Activated naive CD8-positive, alpha-beta T cell treated with anti-CD3 and anti-CD28 coated beads, Interleukin-2, amount 50 U/mL, for 16 hours (primary cell): ENCODE data around the gene KRTAP9-7.
"Not testable (repeated sequence)": the region's sequence is repeated elsewhere in the genome, so short reads cannot be mapped to it uniquely, and the experiment has no call there.

Source experiments
- DNase-seq: peaks from one replicate; pipeline ENCODE4 v3.0.0-alpha.2; 2020; ENCODE audit warnings: low read depth, low spot score

The KRTAP9-7 gene

DNA sequence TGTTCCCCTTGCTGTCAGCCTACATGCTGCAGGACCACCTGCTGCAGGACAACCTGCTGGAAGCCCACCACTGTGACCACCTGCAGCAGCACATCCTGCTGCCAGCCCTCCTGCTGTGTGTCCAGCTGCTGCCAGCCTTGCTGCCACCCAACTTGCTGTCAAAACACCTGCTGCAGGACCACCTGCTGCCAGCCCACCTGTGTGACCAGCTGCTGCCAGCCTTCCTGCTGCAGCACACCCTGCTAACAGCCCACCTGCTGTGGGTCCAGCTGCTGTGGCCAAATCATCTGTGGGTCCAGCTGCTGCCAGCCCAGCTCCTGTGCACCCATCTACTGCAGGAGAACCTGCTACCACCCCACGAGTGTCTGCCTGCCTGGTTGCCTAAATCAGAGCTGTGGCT lies 4.2 kb upstream of the KRTAP9-7 start:
- DNase-seq = not testable (repeated sequence)

- no peak for DNase-seq
Observed at GRCh38 chr17:41271858-41272257, 3.6 kb upstream of the KRTAP9-7 start.

GRCh38 chr17:41278176-41278955 lies 2.9 kb downstream of the KRTAP9-7 start:
- DNase-seq = no peak

DNA sequence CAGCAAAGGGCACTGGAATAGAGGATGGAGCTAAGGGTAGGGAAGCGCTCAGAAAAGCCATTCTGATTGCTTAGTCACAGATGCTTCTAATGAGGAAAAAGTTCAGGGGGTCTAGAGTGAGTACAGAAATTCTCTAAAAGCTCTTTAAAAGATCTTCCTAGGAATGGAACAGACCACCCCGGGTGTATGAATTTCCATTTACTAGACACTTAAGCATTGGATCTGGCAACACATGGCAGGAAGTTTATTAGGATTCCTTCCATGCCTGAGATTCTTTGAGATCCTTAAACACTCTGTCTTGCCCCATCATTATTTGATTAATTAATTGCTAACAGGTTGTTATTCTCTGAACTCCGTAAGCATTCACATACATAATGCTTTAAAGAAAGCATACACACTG lies 8.5 kb downstream of the KRTAP9-7 start:
- DNase-seq = no peak

DNA sequence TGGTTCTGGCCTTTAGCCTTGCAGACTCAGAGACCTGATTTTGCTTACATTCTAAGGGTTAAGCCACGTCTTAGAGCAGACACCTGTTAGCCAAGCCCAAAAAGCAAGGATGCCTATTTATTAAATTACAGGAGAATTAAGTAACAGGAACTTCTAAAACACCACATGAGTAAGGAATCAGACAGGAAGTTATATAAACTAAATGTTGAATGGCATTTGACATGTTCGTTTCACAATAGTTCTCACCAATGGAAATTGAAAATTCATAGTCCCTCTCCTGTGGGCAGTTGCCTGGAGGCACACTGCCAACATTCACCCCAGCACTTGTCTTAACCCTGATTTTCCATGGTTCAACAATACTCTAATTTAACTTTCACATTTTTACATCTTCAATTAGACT lies 9.0 kb downstream of the KRTAP9-7 start:
- DNase-seq = no peak

DNA sequence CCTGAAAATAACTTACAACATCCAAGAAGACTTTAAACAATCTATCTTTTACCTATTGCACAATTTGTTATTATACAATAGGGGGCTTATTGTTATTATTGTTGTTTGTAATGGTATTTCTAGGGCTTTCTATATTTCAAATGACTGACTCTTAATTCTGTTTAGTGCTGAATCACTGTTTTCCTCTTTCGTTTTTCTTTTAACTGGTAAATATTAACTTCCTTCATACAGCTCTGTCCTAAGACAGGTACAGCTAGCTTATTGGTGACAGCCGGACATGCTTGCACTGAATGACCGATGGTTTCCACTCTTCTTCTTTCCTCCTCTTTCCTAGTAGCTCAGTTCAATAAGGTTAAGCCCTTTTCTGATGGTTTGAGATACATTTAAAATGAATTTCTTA lies 11.6 kb downstream of the KRTAP9-7 start:
- DNase-seq = no peak

DNA sequence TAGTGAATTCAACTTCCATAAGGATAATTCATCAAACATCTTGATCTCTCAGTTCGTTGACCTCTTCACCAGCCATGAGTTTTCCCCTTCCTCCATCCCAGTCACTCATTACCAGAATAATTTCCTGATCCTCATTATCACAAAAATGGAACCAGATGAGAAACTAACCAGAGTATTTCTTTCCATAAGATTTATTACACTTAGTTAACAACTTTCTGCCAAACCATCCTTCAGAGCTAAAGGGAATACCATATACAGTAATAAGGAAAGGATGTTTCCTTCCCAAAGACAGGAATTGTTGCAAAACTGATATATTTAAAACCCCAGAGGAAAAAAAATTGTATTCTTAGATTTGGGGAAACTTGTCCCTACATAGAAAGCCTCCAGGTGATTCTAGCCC lies 18.5 kb downstream of the KRTAP9-7 start:
- DNase-seq = no peak

DNA sequence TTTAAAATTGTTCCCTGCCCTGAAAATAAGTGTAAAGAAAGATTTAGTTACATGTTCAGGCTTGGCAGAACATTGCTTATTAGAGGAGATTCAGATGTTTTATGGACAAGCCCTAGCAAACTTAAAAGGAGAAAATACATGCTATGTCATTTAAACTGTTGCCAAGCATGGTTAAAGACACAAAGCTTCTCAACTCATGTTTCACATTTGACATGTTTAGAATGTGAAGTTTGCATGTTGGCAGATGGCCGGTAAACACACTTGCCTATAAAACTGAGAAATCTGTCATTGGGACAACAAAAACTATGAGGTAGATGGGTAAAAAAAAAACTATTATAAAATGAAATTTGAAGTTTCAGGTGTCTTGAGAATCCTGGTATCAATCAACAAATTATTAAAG lies 21.3 kb downstream of the KRTAP9-7 start:
- DNase-seq = no peak

DNA sequence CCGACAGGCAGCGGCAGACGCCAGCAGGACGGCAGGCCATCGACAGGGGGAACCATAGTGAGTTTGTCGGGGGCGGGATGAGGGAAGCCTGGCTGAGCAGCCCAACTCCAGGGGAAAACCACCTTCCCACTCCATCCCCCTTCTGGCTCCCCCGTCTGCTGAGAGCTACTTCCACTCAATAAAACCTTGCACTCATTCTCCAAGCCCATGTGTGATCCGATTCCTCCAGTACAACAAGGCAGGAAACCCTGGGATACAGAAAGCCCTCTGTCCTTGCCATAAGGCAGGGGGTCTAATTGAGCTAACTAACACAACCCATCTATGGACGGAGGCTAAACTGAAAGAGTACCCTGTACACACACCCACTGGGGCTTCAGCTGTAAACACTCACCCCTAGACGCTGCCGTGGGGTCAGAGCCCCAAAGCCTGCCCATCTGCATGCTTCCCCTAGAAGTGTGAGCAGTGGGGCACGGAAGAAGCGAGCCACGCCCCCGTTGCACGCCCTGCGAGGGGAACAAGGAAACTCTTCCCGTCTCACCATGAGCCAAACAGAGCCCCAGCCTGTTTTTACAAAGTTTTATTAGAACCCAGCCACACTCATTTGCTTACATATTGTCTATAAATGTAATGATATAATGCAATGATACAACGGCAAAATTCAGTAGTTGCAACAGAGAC lies 23.1 kb downstream of the KRTAP9-7 start:
- no peak for DNase-seq

GRCh38 chr17:41301204-41301790 lies 25.8 kb downstream of the KRTAP9-7 start:
- DNase-seq = no peak

GRCh38 chr17:41301916-41302901 lies 26.7 kb downstream of the KRTAP9-7 start, which contains the start of gene KRTAP29-1:
Gene KRTAP29-1 (minus strand): TSS chr17:41302851. CDS start chr17:41302851, 0 bp downstream.
- DNase-seq = no peak

- DNase-seq = no peak
Observed at GRCh38 chr17:41302981-41303380, 27.5 kb downstream of the KRTAP9-7 start.

- no peak for DNase-seq
Observed at GRCh38 chr17:41304091-41304490, 28.6 kb downstream of the KRTAP9-7 start.

DNA sequence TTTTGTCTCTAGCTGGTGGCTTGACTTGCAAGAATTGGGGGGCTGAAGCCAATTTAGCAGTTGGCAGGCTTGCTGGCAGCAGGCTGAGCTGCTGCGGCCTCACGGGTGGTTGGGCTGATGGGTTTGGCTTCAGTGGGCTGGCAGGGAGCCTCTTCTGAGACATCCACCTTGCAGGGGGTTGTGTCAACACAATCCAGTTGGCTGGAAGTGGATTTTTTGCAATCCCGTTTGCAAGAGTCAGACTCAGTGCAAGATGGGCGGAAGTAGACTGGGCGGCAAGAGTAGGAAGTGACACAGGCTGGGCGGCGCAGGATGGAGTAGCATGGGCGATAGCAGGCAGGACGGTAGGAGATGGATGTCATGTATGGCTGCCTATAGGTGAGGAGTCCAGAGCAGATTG lies 32.1 kb downstream of the KRTAP9-7 start:
- no peak for DNase-seq

- no peak for DNase-seq
Observed at GRCh38 chr17:41308251-41308917, 32.9 kb downstream of the KRTAP9-7 start.

GRCh38 chr17:41308918-41309359 lies 33.4 kb downstream of the KRTAP9-7 start, which contains the start of gene KRTAP16-1:
Gene KRTAP16-1 (minus strand): TSS chr17:41309309. CDS start chr17:41309253, 56 bp downstream.
- no peak for DNase-seq

DNA sequence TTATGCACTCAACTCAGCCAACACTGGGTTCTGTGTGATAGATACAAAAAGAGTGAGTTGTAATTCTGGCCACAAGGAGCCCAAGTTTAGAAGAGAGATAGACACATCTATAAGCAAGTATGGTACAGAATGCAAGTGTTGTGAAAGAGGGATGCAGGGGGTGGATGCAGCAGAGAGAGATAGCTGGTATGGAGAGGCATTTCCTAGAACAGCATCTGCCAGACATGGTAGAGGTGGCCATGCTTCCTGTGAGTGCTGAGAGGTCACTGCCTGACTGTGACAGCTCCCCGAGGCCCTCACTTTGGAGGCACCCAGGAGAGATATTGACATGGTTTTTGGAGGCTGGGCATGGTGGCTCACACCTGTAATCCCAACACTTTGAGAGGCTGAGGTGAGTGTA lies 35.6 kb downstream of the KRTAP9-7 start:
- no peak for DNase-seq

GRCh38 chr17:41315204-41315794 lies 39.8 kb downstream of the KRTAP9-7 start, which contains the start of gene KRTAP17-1:
Gene KRTAP17-1 (minus strand): TSS chr17:41315710. CDS start chr17:41315650, 60 bp downstream.
- no peak for DNase-seq

- DNase-seq = no peak
Observed at GRCh38 chr17:41315814-41316445, 40.4 kb downstream of the KRTAP9-7 start.

GRCh38 chr17:41318231-41318630 lies 42.7 kb downstream of the KRTAP9-7 start:
- DNase-seq = no peak
